Cerebellar nuclear complex (tissue), 1 donor: ENCODE data around the gene DUSP21.
"Not testable (repeated sequence)": the region's sequence is repeated elsewhere in the genome, so short reads cannot be mapped to it uniquely, and the experiment has no call there.

Source experiments
- DNase-seq, 2 experiments: peaks; one replicate each; lab custom pipeline; 2025; lab: John Stamatoyannopoulos, UW

The DUSP21 gene

GRCh38 chrX:44843753-44844152 lies at the start of gene DUSP21:
TSS of gene DUSP21 (plus strand) at chrX:44844021. CDS start at chrX:44844133, 112 bp downstream.
- DNase-seq: no peak

GRCh38 chrX:44795945-44796450 lies 47.8 kb upstream of the DUSP21 start:
- DNase-seq: no peak

GRCh38 chrX:44802613-44803012 lies 41.2 kb upstream of the DUSP21 start:
- no peak for DNase-seq

- DNase-seq: no peak
Observed at GRCh38 chrX:44815681-44816080, 28.1 kb upstream of the DUSP21 start.

- DNase-seq: no peak
Observed at GRCh38 chrX:44816367-44816766, 27.5 kb upstream of the DUSP21 start.

- DNase-seq: no peak
Observed at GRCh38 chrX:44817029-44817428, 26.8 kb upstream of the DUSP21 start.

GRCh38 chrX:44822601-44823000 lies 21.2 kb upstream of the DUSP21 start:
- DNase-seq: no peak

- not testable (repeated sequence) for DNase-seq
Observed at GRCh38 chrX:44823193-44823592, 20.6 kb upstream of the DUSP21 start.

GRCh38 chrX:44828008-44828605 lies 15.7 kb upstream of the DUSP21 start:
- DNase-seq: no peak

GRCh38 chrX:44829832-44830231 lies 14.0 kb upstream of the DUSP21 start:
- DNase-seq: no peak

GRCh38 chrX:44842550-44843317 lies 1.1 kb upstream of the DUSP21 start:
- DNase-seq: no peak

- no peak for DNase-seq
Observed at GRCh38 chrX:44843318-44843702, 511 bp upstream of the DUSP21 start.

GRCh38 chrX:44844204-44844603 lies 383 bp downstream of the DUSP21 start:
- DNase-seq: no peak

- not testable (repeated sequence) for DNase-seq
Observed at GRCh38 chrX:44850891-44851290, 7.1 kb downstream of the DUSP21 start.

GRCh38 chrX:44871114-44871645 lies 27.4 kb downstream of the DUSP21 start:
- peak in 1 of 2 experiments; percentile 2 for DNase-seq

GRCh38 chrX:44871931-44872820 lies 28.4 kb downstream of the DUSP21 start:
- DNase-seq: peak in 1 of 2 experiments; percentile 3

GRCh38 chrX:44872821-44873414 lies 29.1 kb downstream of the DUSP21 start, which contains the start of gene KDM6A:
TSS of gene KDM6A (plus strand) at chrX:44873188. CDS start at chrX:44873552, 364 bp downstream.
- DNase-seq: peak; percentile 93 to 97

- peak in 1 of 2 experiments; percentile 16 for DNase-seq
Observed at GRCh38 chrX:44873415-44874276, 29.8 kb downstream of the DUSP21 start.

- DNase-seq: no peak
Observed at GRCh38 chrX:44874420-44875184, 30.8 kb downstream of the DUSP21 start.

GRCh38 chrX:44875185-44875489 lies 31.3 kb downstream of the DUSP21 start:
- DNase-seq: no peak
